ENCODE data around the gene MAP2. TPM values are rescaled to one million over a fixed set of nuclear protein-coding genes. Genes with fewer than 3 reads are reported as not detected.

The MAP2 gene
- total and polyA plus RNA-seq, 8 donors: 2.1 to 24.6 (median 11.8) TPM

DNA sequence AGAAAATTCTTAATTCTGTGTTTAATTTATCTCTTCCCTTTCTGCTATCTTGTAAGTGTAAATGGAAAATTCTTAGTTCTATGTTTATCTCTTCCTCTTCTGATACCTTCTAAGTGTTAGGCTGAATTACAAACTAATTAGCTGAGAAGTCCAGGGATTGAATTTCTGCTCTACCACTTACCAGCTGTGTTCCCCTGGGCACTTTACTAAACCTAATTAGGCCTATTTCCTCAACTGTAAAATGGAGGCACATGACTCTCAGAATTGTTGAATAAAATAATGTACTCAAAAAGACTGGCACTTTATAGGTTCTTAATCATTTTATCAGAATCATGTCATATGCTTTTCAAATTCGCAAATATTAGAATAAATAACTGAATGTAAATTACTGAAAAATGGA, 146.3 kb downstream of the MAP2 start:
- Histone ChIP-seq H3K27me3 (no peaks in the 10 kb centered on the region), H3K9me3 (no peaks in the 10 kb centered on the region), H3K4me3 (no peak overlapping the region), H3K27ac (no peak overlapping the region), H3K4me1 (no peaks in the 10 kb centered on the region), H3K36me3 (no peaks in the 10 kb centered on the region)
- no peak for DNase-seq
- WGBS, 5 donors: 89 to 95% (median 94%) methylated on average over 1 of the region's 1 CpG
- intact Hi-C loops (cut with DNase I; ENCODE audit: low total_unique reads): no loop called here
- TF ChIP-seq POLR2A (IDR thresholded peaks at IDR 0.05): no peak
- TF ChIP-seq EP300 (IDR thresholded peaks at IDR 0.05): no peak
- TF ChIP-seq CTCF (IDR thresholded peaks at IDR 0.05): no peak
- TF ChIP-seq POLR2AphosphoS5 (IDR thresholded peaks at IDR 0.05): no peak

GRCh38 chr2:209574515-209574914, 150.7 kb downstream of the MAP2 start:
- DNase-seq: no peak
- intact Hi-C loops (cut with DNase I; ENCODE audit: low total_unique reads): no loop called here
- WGBS, 5 donors: 92 to 98% (median 94%) methylated on average over 2 of the region's 2 CpGs
- Histone ChIP-seq H3K4me3 (no peak overlapping the region), H3K4me1 (no peaks in the 10 kb centered on the region), H3K36me3 (no peaks in the 10 kb centered on the region), H3K27ac (no peak overlapping the region), H3K9me3 (no peaks in the 10 kb centered on the region), H3K27me3 (no peaks in the 10 kb centered on the region)
- no peak for TF ChIP-seq POLR2AphosphoS5 (IDR thresholded peaks at IDR 0.05)
- no peak for TF ChIP-seq POLR2A (IDR thresholded peaks at IDR 0.05)
- TF ChIP-seq CTCF (IDR thresholded peaks at IDR 0.05): no peak
- TF ChIP-seq EP300 (IDR thresholded peaks at IDR 0.05): no peak

GRCh38 chr2:209577376-209578357, 153.8 kb downstream of the MAP2 start:
- no peaks in the 10 kb centered on the region for H3K27me3 ChIP-seq
- H3K27ac ChIP-seq: no peak overlapping the region
- DNase-seq: peak in 1 of 2 donors; percentile 16
- intact Hi-C loops (cut with DNase I; ENCODE audit: low total_unique reads): no loop called here
- H3K4me1 ChIP-seq: no peaks in the 10 kb centered on the region
- H3K9me3 ChIP-seq: no peaks in the 10 kb centered on the region
- TF ChIP-seq POLR2AphosphoS5 (IDR thresholded peaks at IDR 0.05): no peak
- peak in 2 of 7 experiments; percentile 30 to 53 for TF ChIP-seq CTCF (IDR thresholded peaks at IDR 0.05)
- TF ChIP-seq POLR2A (IDR thresholded peaks at IDR 0.05): no peak
- TF ChIP-seq EP300 (IDR thresholded peaks at IDR 0.05): no peak
- WGBS, 5 donors: 57 to 70% (median 63%) methylated on average over 4 of the region's 4 CpGs
- H3K4me3 ChIP-seq: no peak overlapping the region
- no peaks in the 10 kb centered on the region for H3K36me3 ChIP-seq

GRCh38 chr2:209578394-209579001, 154.7 kb downstream of the MAP2 start:
- no peak overlapping the region for H3K27ac ChIP-seq
- H3K4me3 ChIP-seq: no peak overlapping the region
- H3K9me3 ChIP-seq: no peaks in the 10 kb centered on the region
- TF ChIP-seq POLR2A (IDR thresholded peaks at IDR 0.05): no peak
- TF ChIP-seq EP300 (IDR thresholded peaks at IDR 0.05): no peak
- TF ChIP-seq POLR2AphosphoS5 (IDR thresholded peaks at IDR 0.05): no peak
- TF ChIP-seq CTCF (IDR thresholded peaks at IDR 0.05): no peak
- no peaks in the 10 kb centered on the region for H3K27me3 ChIP-seq
- no peaks in the 10 kb centered on the region for H3K4me1 ChIP-seq
- intact Hi-C loops (cut with DNase I; ENCODE audit: low total_unique reads): no loop called here
- DNase-seq: no peak
- WGBS, 5 donors: 63 to 72% (median 66%) methylated on average over 3 of the region's 3 CpGs
- H3K36me3 ChIP-seq: no peaks in the 10 kb centered on the region
